ENCODE measurements around the gene LAMTOR1.

LAMTOR1 gene

GRCh38 chr11:72048766-72049460 is 54.2 kb downstream of the LAMTOR1 start:
- ChIA-PET POLR2A (no interaction called here), CTCF (interaction anchor here (0.8 to 3.4 kb wide), 6 partner anchors 8 to 95 kb away, joined by 3 to 10 read pairs (median 4); no protein-coding TSS in a partner anchor)
- 100% methylated on average over 2 of the region's 3 CpGs for WGBS (ENCODE audit: insufficient coverage)
- peaks cover 0 to 4% (median 0%) of the 10 kb centered on the region in 4 experiments for H3K4me1 ChIP-seq (ENCODE audit: control extremely low read depth in 1 of 4, control insufficient read depth in 4 of 4, insufficient read depth in 4 of 4, low read length in 3 of 4)
- H3K27ac ChIP-seq (ENCODE audit: insufficient read depth in 1 of 2, low read depth in 1 of 2, low read length in 2 of 2, poor library complexity in 1 of 2, severe bottlenecking in 2 of 2) = peak overlapping the region in 1 of 2 experiments; percentile 47
- no peaks in the 10 kb centered on the region for H3K27me3 ChIP-seq (replicated peaks in 2 of 5; ENCODE audit: control insufficient read depth in 4 of 5, insufficient read depth in 5 of 5, low read length in 4 of 5)
- H3K9me3 ChIP-seq (ENCODE audit: control extremely low read depth in 1 of 5, control insufficient read depth in 4 of 5, insufficient read depth in 2 of 5, low read depth in 1 of 5, low read length in 4 of 5) = no peaks in the 10 kb centered on the region
- no peak for DNase-seq
- H3K36me3 ChIP-seq (ENCODE audit: control insufficient read depth in 4 of 4, insufficient read depth in 4 of 4, low read length in 3 of 4) = peaks cover 2 to 30% (median 4%) of the 10 kb centered on the region in 4 experiments
- H3K4me3 ChIP-seq (ENCODE audit: control insufficient read depth in 1 of 7, extremely low read depth in 1 of 7, insufficient read depth in 4 of 7, low read depth in 2 of 7, low read length in 6 of 7) = no peak overlapping the region
